ENCODE data around the gene TGFA.

DNA sequence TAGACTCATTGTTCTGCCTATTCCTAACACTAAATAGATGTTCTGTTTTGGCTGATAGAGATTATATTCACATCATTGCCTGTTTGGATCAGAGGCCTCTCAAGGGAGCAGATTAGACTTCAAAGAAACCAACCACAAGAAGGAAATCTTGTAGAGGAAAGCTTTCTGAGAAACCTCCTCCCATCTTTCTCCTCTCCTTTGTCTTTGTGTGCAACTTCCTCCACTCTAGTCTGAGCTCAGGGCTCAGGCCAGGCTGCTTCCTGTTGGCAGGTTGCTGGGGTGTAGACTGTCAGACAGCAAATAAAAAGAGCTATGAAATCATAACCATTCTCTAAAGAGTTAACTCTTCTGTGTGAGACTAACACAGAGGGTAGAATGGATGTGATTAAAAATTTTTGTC is 113.0 kb downstream of the TGFA start:
- TF ChIP-seq, protein P1, sequence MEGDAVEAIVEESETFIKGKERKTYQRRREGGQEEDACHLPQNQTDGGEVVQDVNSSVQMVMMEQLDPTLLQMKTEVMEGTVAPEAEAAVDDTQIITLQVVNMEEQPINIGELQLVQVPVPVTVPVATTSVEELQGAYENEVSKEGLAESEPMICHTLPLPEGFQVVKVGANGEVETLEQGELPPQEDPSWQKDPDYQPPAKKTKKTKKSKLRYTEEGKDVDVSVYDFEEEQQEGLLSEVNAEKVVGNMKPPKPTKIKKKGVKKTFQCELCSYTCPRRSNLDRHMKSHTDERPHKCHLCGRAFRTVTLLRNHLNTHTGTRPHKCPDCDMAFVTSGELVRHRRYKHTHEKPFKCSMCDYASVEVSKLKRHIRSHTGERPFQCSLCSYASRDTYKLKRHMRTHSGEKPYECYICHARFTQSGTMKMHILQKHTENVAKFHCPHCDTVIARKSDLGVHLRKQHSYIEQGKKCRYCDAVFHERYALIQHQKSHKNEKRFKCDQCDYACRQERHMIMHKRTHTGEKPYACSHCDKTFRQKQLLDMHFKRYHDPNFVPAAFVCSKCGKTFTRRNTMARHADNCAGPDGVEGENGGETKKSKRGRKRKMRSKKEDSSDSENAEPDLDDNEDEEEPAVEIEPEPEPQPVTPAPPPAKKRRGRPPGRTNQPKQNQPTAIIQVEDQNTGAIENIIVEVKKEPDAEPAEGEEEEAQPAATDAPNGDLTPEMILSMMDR (IDR thresholded peaks at IDR 0.05): no peak
- no peak for TF ChIP-seq POLR2A (IDR thresholded peaks at IDR 0.05)
